Colon (tissue), 2 donors: ENCODE results near the gene SMARCA1.

ENCODE experiments used
- FAIRE-seq: peaks from 2 replicates; lab custom pipeline; 2012; peaks lifted over from hg19 to GRCh38; lab: Jason Lieb, UNC
- donor health status: control.
- donor health status: control.

The SMARCA1 gene

DNA sequence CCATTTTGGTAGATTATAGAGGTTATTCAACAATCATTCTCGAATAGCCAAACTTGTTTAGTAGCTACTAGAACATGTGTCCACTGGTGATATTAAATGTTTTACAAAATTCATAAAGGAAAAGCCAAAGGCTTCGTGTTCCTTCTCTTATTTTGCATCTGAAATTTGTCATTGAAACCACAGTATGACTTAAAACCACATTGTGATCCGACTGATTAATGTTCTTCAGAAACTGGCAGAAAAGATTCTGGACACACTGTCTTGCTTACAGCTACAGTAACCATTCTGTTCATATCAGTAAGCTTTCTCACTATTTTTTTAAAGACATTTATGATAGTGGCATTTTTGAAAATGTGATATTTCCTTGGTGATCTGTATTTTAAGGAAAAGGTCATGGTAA lies 2.6 kb upstream of the SMARCA1 start:
- FAIRE-seq, result no peak

DNA sequence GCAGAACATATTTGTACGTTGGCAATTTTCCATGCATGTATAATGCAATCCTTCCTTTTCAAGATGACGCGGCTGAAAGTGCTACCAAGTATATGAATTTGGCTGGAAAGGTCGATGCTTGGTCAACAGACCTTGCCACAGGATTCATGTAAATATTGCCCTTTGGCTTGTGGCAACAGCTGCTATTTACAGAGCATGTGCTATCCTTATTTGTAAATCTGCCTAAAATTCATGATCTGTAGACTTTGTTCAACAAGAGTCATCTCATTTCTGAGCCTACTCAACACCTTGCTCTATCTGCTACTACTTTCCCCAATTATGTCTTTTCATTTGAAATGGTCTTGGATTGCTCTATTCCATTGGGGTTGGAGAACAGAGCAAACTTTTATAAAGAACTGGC lies 1.9 kb upstream of the SMARCA1 start:
- FAIRE-seq, result no peak

DNA sequence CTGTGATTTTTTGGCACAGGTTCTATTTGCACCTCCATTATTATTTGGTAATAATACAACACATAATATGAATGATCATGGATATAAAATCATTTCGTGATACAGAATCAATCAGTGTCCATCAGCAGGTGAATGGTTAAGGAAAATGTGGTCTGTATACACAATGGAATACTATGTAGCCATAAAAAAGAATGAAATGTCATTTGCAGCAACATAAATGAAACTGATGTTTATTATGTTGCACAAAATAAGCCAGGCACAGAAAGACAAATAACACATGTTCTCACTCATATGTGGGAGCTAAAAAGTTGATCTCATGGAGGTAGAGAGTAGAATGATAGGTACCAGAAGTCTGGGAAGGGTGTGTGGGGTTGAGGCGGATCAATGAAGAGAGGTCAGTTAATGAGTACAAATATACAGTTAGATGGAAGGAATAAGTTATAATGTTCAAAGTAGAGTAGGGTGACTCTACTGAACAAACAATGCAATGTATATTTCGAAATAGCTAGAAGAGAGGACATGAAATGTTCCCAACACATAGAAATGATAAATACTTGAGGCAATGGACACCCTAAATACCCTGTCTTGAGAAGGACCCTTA lies 1.1 kb upstream of the SMARCA1 start:
- no peak for FAIRE-seq

DNA sequence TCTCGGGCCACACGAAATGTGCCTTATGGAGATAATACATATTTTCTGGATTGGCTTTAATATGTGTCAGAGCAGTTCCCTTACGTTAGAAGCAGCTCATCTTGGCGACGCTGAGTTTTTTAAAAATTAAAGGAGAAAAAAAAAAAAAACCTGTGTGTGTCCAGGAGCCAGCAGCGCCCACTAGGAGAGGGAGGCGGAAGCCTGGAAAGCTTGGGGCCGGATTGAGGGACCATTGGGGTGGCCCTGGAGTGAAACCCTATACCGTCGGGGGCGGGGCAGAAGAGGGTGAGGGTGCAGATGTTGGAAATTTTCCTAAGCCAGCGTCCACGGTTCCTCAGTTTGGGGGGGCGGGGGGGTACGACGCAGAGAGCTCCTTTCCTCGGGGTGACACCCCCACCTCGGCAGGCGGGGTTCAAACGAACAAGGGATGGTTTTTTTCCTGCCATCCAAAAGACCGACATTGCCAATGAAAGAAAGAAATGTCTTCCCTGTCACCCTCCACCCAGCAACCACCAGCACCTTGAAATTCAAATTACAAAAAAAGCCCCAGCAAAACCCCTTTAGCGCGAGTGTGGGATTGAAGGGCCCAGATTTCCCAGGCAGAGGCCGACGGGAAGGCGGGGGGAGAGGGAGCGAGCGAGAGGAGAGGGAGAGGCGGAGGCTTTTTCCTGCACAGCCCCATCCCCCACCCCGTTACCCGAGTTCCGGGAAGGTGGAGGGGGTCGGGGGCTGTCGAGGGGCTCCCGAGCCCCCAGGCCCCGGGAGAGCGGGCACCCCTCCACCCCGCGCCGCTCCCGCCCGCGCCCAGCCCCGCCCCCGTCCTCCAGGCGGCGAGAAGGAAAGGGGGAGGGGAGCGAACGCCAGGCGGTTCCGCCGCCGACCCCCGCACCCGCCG lies 859 bp downstream of the SMARCA1 start:
- FAIRE-seq, result no peak

DNA sequence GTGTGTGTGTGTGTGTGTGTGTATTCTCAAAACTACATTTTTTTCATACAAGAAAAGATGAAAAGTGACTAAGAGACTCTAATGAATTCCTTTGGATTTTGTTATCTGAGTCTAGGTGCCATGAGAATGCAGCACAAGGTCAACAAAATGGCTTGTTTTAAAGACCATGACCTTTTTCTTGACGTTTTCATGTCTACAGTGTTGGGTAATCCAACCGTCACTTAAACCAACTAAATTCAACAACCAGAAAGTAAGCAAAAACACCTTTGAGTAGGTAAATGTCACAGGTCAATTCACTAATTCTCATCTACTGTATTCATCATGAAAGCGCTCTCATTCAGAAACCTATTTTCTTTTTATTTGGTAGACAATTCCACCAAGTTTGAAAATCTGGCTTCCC lies 3.1 kb downstream of the SMARCA1 start:
- FAIRE-seq, result no peak

DNA sequence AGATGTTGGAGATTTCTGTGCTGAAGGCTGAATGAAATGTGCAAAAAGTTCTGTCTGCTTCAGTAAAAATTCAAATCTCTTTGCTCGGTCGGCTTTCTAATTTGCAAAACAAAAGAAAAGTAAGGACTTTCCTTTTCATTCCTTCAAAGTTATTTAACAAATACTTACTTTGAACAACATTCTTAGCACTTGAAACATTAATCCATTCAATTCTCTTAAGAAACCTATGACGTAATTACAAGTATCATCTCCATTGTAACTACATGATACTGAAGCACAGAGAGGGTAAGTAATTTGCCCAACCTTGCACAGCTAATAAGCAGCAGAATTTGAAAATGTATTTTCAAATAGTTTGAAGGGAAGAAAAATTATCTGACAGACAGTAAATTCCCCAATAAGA lies 6.9 kb downstream of the SMARCA1 start:
- no peak for FAIRE-seq

DNA sequence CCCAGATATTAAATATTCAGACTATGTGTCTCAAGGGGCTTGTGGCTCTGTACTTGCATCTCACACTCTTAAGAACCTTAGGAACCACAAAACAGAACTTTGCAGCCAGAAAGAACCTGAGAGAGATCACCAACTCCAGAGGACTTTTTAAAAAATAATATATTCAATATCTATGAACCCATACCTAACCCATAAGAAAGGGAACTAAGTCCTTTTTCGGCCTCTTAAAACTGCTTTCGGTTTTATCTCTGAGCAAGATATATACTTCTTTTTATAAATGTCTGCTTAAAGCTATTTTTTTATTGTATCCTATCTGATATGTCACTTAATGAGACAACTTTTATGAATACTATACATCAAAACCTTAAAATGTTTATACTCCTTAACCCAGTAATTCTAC lies 10.9 kb downstream of the SMARCA1 start:
- FAIRE-seq, result no peak

DNA sequence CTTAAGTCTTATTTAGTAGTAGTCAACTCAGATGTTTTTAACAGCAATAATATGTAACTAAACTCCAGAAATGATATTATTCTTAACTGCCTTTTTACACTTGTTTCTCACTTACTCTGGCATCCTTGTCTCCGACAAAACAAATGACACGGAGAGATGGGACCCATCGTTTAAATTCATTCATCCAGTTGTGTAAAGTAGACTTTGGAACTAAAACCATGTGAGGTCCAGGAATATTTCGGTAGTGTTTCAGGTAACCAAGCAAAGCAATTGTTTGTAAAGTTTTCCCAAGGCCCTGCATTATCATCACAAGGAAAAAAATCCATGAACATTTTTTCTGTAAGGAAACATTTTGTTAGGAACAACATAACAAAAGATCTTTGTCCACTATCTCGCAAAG lies 11.6 kb downstream of the SMARCA1 start:
- peak; percentile 10 for FAIRE-seq

DNA sequence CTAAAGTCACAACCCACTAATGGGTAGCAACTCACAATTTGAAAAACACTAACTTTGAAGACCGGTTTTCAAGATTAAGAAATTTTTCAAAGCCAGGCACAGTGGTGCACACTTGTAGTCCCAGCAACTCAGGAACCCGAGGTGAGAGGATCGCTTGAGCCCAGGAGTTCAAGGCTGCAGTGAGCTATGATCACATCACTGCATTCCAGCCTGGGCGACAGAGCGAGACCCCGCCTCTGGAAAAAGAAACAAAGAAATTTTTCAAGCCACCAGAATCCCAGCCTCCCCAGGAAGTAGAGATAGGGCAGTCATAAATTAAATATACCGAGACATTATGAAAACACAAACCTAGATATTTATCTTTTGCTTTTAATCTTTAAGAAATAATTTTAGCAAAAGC lies 13.0 kb downstream of the SMARCA1 start:
- no peak for FAIRE-seq

DNA sequence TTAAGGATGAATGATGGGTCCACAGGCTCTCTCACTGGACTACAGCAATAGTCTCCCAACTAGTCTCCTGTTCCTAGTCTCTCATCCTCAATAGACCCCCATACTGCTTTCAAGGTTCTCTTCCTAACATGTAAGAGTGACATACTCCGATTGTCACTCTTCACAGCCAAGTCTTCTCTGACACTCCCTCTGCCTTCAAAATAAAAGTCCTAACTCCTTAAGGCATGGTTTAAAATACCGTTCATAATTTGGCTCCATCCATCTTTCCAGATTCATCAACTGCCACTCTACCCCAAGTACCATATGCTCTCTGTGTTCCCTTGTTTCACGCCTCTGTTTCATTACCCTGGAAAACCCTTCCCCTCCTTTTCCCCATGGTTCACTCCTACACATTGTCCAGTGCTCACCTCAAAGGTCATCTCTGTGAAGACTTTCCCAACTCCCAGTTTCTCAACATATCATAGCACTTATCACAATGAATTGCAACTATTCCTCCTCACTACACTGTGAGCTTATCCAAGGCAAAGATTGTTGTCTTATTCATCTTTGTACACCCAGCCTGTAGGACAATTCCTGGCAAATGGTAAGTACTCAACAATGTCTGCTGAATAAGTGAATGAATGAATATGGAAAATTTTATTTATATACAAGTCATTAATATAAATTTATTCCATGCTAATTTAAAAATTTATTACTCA lies 26.0 kb downstream of the SMARCA1 start:
- FAIRE-seq, result no peak

DNA sequence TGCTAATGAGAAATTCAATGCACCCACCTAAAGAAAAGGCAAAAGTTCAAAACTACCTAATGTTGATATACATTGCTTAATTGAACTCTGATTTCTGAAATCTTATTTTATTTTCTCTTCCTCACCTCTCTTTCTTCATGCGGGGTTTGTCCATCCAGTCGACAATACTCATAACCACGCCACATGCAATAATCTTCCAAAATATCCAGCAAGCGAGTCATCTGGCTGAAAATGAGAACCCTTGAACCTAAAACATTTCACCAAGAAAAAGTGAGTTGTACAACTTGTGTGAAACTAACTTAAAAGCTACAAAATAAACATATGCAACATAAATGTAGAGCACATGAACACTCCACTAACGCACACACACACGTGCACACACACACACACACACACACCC lies 26.7 kb downstream of the SMARCA1 start:
- FAIRE-seq, result no peak

DNA sequence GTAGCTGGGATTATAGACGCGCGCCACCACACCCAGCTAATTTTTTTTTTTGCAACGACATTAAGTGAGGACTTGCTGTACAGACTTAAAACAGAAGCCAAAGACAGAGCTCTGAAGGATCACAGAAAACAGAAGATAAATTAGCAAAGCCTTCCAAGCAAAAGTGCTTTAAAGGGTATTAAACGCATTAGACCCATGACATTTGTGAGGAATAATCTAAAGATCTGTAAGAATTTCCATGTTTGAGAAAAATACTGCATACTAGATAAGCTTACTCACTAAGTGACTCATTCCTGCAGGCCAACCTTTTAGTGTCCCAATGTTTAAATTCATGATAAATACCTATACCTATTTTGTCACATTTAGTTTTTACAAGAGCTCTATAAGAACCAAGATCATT lies 27.4 kb downstream of the SMARCA1 start:
- FAIRE-seq, result no peak

DNA sequence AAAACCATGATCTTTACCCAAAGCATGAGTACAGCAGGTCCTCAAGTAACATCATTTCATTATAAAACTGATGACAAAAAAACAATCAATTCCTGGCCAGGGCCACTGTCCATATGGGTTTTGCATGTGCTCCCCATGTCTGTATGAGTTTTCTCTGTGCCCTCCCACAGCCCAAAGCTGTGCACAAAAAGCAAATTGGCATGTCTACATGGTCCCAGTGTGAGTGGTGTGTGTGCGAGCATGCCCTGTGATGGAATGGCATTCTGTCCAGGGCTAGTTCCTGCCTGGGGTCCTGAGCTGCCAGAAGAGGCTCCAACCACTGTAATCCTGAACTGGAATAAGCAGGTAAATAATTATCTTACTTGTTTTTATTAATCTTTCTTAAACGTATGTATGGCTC lies 28.4 kb downstream of the SMARCA1 start:
- FAIRE-seq, result no peak

DNA sequence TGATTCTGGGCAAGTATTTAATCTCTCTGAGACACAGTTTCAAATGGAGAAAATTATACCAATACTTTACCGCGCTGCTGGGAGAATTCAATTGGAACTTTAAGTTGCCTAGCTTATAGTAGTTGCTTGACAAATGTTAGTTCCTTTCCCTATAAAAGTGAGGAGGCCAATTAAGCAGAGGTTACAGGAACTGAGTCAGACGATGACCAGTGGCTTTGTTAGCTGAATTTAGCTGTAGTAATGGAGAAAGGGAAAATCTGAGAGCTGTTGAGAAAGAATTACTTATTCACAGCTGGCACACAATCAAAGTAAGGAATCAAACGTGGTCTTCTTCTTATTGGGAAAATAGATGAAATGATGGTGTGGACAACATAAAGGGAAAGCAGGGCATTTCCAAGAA lies 29.6 kb downstream of the SMARCA1 start:
- FAIRE-seq, result no peak

DNA sequence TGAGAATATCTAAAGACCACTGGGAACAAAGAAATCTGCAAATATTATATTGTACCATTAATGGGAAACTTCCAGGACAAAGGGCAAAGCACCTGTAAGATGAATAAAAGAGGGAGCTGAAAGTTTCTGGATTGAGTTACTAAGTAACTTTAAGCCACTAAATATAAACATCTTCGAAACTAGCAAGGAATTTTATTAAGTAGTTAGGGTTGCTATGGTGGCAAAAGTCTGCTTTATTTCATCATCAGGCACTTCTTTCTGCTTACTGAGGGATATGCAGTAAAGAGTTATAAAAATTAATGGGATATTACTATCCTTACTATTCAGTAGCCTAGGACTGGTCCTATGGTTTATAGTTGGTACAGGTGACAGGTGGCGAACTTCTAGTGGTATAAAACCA lies 33.0 kb downstream of the SMARCA1 start:
- no peak for FAIRE-seq

DNA sequence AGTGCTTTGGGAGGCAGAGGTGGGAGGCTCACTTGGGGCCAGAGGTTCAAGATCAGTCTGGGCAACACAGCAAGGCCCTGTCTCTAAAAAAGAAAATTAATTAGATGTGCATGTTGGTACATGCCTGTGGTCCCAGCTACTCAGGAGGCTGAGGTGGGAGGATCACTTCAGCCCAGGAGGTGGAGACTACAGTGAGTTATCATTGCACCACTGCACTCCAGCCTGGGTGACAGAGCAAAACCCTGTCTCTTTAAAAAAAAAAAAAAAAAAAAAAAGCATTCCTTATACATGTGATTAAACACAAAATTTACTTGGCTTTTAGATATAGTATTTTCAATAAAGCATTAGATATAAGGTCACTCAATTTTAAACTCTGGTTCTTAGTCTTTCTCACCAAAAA lies 34.9 kb downstream of the SMARCA1 start:
- FAIRE-seq, result no peak

DNA sequence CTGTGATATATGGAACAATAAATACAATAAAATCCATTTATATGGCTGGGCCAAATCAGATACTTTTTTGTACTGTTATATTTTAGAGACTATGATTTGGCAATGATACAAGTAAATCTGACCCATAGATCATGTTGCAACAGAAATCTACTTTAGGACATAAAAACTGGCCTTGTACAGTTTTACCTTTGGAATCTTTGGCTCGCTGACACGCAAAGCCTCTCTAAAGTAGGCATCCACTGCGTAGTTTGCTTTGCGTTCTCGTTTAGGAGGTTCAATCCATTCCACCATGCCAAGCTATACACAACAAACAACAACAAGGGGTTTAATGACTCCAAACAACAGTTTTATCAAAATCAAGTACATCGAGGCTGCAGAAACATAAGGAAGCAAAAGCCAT lies 42.4 kb downstream of the SMARCA1 start:
- no peak for FAIRE-seq

DNA sequence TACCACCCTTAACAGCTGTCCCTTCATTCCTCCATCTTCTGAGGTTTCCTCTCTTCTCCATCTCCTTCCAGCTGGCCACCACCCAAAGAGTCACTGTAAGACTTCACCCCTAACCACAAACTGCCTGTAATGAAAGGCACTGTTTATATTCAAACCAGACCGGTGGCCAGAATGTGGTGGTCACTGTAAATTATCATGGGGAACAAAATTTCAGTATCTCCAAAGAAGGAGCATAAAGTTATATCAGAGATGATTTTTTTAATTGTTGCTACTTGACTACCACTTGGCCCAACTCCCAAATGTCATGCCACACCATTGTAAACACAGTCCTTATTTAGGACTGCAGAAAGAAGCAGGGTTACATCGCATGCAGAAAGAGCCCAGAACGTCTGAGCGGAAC lies 44.8 kb downstream of the SMARCA1 start:
- no peak for FAIRE-seq

DNA sequence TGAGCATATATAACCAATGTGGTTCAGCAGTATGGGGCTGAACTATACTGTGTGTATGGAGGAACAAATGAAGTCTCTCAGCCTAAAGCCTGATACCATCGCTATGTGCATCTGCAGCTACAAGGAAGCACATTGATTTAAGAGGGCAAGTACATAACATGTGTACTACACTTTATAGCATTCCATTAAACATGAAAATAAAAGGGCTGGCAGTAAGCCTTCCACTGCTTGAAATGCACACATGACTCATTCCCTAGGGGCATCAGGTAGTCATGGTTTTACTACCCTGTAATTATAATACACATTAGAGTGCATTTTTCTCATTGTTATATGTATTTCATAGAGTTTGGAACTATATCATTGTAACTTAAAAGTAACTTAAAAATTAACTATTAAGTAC lies 51.2 kb downstream of the SMARCA1 start:
- FAIRE-seq, result peak; percentile 87

DNA sequence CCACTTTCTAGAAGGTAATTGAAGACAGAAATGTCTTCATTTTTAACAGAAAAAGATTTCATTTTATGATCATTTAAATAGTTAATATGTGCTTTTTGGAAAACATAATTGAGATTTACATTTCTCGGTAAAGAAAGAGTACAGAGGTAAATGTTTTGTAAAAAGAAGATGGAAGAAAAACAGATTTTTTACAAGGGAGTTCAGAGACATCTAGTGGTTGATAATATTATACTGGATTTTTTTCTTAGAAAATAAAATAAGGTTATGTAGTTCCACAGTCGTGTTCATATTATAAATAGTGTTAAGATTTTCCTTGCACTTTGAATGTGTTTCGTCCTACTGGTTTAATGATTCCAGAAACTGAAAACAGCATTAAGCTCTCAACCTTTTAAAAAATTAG lies 60.6 kb downstream of the SMARCA1 start:
- peak; percentile 94 for FAIRE-seq

DNA sequence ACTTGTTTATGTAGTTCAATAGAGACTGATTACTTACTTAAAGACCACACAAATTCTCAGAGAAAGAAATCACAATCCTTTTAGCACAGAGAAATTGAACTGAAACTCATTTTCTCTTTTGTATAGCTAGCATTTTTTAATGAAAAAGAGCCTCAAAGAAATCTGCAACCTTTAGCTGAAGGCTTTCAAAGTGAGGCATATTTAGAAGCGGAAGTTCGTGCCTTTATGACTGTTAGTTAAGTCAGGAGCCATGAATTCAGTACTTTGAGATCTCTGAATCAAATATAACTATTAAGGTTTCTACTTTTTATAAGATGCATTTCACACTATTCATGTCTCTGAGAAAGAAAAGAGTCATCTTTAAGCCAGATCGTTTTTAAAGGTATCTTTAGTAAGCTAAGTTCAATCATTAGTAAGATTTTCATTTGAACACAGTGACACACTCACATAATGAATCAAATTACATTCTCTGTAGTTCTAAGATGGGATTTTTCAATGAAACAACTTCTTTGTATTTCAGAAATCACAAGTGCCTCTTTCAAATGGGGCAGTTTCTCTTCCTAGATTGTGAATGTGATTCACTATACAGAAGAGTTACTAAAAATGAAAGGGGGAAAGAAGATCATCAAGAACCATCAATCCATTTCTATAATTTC lies 61.4 kb downstream of the SMARCA1 start:
- FAIRE-seq, result no peak

DNA sequence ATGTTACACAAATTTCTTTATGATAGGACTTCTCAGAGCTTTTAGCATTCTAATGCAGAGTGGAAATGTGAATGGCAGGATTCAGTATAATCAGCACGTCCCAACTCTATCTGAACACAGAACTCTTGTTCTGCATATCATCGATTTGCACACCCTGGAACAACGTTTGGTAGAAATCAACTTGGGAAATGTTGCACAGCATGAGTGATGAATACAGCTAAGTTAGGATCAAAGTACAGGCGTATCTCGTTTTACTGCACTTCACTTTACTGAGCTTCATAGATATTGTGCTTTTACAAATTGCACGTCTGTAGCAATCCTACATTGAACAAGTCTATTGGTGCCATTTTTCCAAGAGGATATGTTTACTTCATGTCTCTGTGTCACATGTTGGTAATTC lies 70.8 kb downstream of the SMARCA1 start:
- FAIRE-seq, result no peak

DNA sequence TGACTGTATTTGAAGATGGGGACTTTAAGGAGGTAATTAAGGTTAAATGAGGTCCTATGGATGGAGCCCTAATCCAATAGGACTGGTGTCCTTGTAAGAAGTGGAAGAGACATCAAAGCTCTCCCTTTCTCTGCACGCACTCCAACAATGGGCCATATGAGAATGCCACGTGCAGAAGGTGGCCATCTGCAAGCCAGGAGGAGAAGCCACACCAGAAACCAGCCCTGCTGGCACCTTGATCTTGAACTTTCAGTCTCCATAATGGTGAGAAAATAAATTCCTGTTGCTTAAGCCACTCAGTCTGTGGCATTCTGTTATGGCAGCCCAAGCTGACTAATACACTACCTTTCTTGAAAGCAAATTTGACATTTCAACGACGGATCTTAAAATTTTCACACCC lies 73.2 kb downstream of the SMARCA1 start:
- no peak for FAIRE-seq
